Esophagus squamous epithelium (tissue), 5 donors: Measurements from ENCODE around the gene TSPAN7. TPM values are rescaled to one million over a fixed set of nuclear protein-coding genes. Genes with fewer than 3 reads are reported as not detected.

ENCODE experiments used
- DNase-seq: peaks from one replicate; lab custom pipeline; 2025; lab: John Stamatoyannopoulos, UW
- H3K27ac ChIP-seq, 4 donors: fragments of 200-600 bp; sonication (generic); one replicate each; pipeline ENCODE4 v1.5.1; 2016 to 2019; ENCODE audit warnings: mild to moderate bottlenecking in 1 of 4
- H3K27me3 ChIP-seq, 4 donors: fragments of 200-600 bp; sonication (generic); 1 replicate in 3 of 4; 2 replicates in 1 of 4; pipeline versions ENCODE4 v1.5.1 to v1.6.0; 2017 to 2021; ENCODE audit warnings: antibody characterized with exemption in 1 of 4
- H3K36me3 ChIP-seq, 3 donors: fragments of 200-600 bp; sonication (generic); one replicate each; pipeline ENCODE4 v1.5.1; 2016 to 2019
- H3K4me1 ChIP-seq, 3 donors: fragments of 200-600 bp; sonication (generic); one replicate each; pipeline ENCODE4 v1.5.1; 2017 to 2019
- H3K4me3 ChIP-seq, 4 donors: fragments of 200-600 bp; sonication (generic); 1 replicate in 3 of 4; 2 replicates in 1 of 4; pipeline ENCODE4 v1.5.1; 2016 to 2019; ENCODE audit warnings: mild to moderate bottlenecking in 2 of 4, moderate library complexity in 1 of 4
- H3K9me3 ChIP-seq, 3 donors: fragments of 200-600 bp; sonication (generic); one replicate each; pipeline ENCODE4 v1.5.1; 2016 to 2019
- CTCF ChIP-seq, 6 experiments: fragments of 450-650 bp in 4 of 6; fragments of 200-600 bp in 2 of 6; sonication (generic) in 2 of 6; IDR thresholded peaks; one replicate each; pipeline ENCODE4 v1.5.1; 2016 to 2019; ENCODE audit warnings: antibody characterized with exemption in 6 of 6, mild to moderate bottlenecking in 4 of 6, moderate library complexity in 4 of 6
- POLR2A ChIP-seq, 4 donors: fragments of 450-650 bp; IDR thresholded peaks; one replicate each; pipeline ENCODE4 v1.6.1; 2017; ENCODE audit warnings: antibody characterized with exemption in 4 of 4, mild to moderate bottlenecking in 4 of 4, moderate library complexity in 3 of 4
- WGBS, 2 donors: methylation state at CpG; one replicate each; pipeline ENCODE4 v1.1.5; 2018; 5-methylcytosine and 5-hydroxymethylcytosine counted together
- intact Hi-C: fragments of 100-400 bp; cut with DNase I; formaldehyde crosslinking; loops from one replicate; pipeline ENCODE4 v1.15.0; 2022
- total RNA-seq, 4 donors: library from RNA; depleted of rRNA; stranded (reverse); fragments of >200 nt; gene quantifications; one replicate each; pipeline ENCODE4 v1.1.0, GENCODE V29; 2016
- donor health status: DM: yes; HTN: yes; CAD: no.

Gene TSPAN7
- total RNA-seq, 4 donors from 2014 or later: 23.9 to 40.0 (median 33.8) TPM

GRCh38 chrX:38697461-38697860, 136.1 kb downstream of the TSPAN7 start:
- Histone ChIP-seq H3K4me3 (no peak overlapping the region), H3K4me1 (no peaks in the 10 kb centered on the region), H3K36me3 (no peaks in the 10 kb centered on the region), H3K27me3 (no peaks in the 10 kb centered on the region), H3K9me3 (no peaks in the 10 kb centered on the region), H3K27ac (no peak overlapping the region)
- WGBS, 2 donors: 56 to 80% methylated on average over 1 to 3 of the region's 3 CpGs
- intact Hi-C loops: no loop called here
- TF ChIP-seq CTCF (IDR thresholded peaks at IDR 0.05): no peak
- no peak for TF ChIP-seq POLR2A (IDR thresholded peaks at IDR 0.05)
- DNase-seq: no peak

GRCh38 chrX:38699121-38699520, 137.8 kb downstream of the TSPAN7 start:
- H3K4me1 ChIP-seq: no peaks in the 10 kb centered on the region
- H3K36me3 ChIP-seq: no peaks in the 10 kb centered on the region
- WGBS, 2 donors: 48 to 65% methylated on average over 3 of the region's 3 CpGs
- DNase-seq: no peak
- H3K27me3 ChIP-seq: no peaks in the 10 kb centered on the region
- no peak overlapping the region for H3K27ac ChIP-seq
- no peak for TF ChIP-seq CTCF (IDR thresholded peaks at IDR 0.05)
- TF ChIP-seq POLR2A (IDR thresholded peaks at IDR 0.05): no peak
- intact Hi-C loops: no loop called here
- H3K4me3 ChIP-seq: no peak overlapping the region
- no peaks in the 10 kb centered on the region for H3K9me3 ChIP-seq

- Histone ChIP-seq H3K4me3 (no peak overlapping the region), H3K9me3 (no peaks in the 10 kb centered on the region), H3K36me3 (no peaks in the 10 kb centered on the region), H3K4me1 (no peaks in the 10 kb centered on the region), H3K27me3 (no peaks in the 10 kb centered on the region), H3K27ac (no peak overlapping the region)
- WGBS, 2 donors: 36 to 80% methylated on average over 1 of the region's 1 CpG
- TF ChIP-seq POLR2A (IDR thresholded peaks at IDR 0.05) (no peak), CTCF (IDR thresholded peaks at IDR 0.05) (no peak)
- DNase-seq: no peak
- intact Hi-C loops: no loop called here
Observed at GRCh38 chrX:38699696-38700095, 138.4 kb downstream of the TSPAN7 start.

GRCh38 chrX:38701073-38701472, 139.7 kb downstream of the TSPAN7 start:
- no peaks in the 10 kb centered on the region for H3K4me1 ChIP-seq
- H3K36me3 ChIP-seq: no peaks in the 10 kb centered on the region
- no peaks in the 10 kb centered on the region for H3K27me3 ChIP-seq
- intact Hi-C loops: no loop called here
- no peak overlapping the region for H3K27ac ChIP-seq
- DNase-seq: no peak
- 43 to 100% methylated on average over 1 of the region's 1 CpG for WGBS, 2 donors
- no peak overlapping the region for H3K4me3 ChIP-seq
- TF ChIP-seq POLR2A (IDR thresholded peaks at IDR 0.05): no peak
- no peak for TF ChIP-seq CTCF (IDR thresholded peaks at IDR 0.05)
- no peaks in the 10 kb centered on the region for H3K9me3 ChIP-seq

GRCh38 chrX:38704146-38704882, 143.0 kb downstream of the TSPAN7 start:
- WGBS, 2 donors: 37 to 44% methylated on average over 2 of the region's 2 CpGs
- intact Hi-C loops: no loop called here
- no peak for TF ChIP-seq CTCF (IDR thresholded peaks at IDR 0.05)
- no peak for TF ChIP-seq POLR2A (IDR thresholded peaks at IDR 0.05)

More at GRCh38 chrX:38704146-38704882, 143.0 kb downstream of the TSPAN7 start:
- DNase-seq: no peak
- Histone ChIP-seq H3K36me3 (no peaks in the 10 kb centered on the region), H3K4me3 (no peak overlapping the region), H3K27ac (no peak overlapping the region), H3K9me3 (no peaks in the 10 kb centered on the region), H3K4me1 (no peaks in the 10 kb centered on the region), H3K27me3 (no peaks in the 10 kb centered on the region)
